Activated CD8-positive, alpha-beta T cell treated with anti-CD3 and anti-CD28 coated beads, Interleukin-2, amount 10 ng/mL, durations not matched to agents 7 days and 5 days (primary cell): ENCODE measurements around the gene KY. TPM values are rescaled to one million over a fixed set of nuclear protein-coding genes. Genes with fewer than 3 reads are reported as not detected.

ENCODE experiments used
- ATAC-seq: fragments of 150-1000 bp; cut with Tn5 transposase; one replicate; pipeline ENCODE4 v1.10.0; 2021; ENCODE audit warnings: moderate library complexity
- CTCF ChIA-PET: fragments of 350-600 bp; sonication (Branson Sonifier 250); formaldehyde crosslinking; loops from one replicate; lab custom pipeline; 2021; ENCODE audit warnings: antibody characterized with exemption; lab: Charles Lee
- POLR2A ChIA-PET: fragments of 350-600 bp; sonication (Branson Sonifier 250); formaldehyde crosslinking; loops from one replicate; lab custom pipeline; 2021; ENCODE audit warnings: antibody characterized with exemption; lab: Charles Lee
- DNase-seq: peaks from one replicate; pipeline ENCODE4 v3.0.0-alpha.2; 2020
- H3K27ac Mint-ChIP-seq: one replicate; pipeline ENCODE4 v1.8.0; 2021; ENCODE audit warnings: mild to moderate bottlenecking, mixed read lengths
- H3K27me3 Mint-ChIP-seq: one replicate; pipeline ENCODE4 v1.8.0; 2021; ENCODE audit warnings: low read depth, mixed read lengths
- H3K36me3 Mint-ChIP-seq: one replicate; pipeline ENCODE4 v1.8.0; 2021; ENCODE audit warnings: low read depth, mixed read lengths
- H3K4me1 Mint-ChIP-seq: one replicate; pipeline ENCODE4 v1.8.0; 2021; ENCODE audit warnings: low read depth, mixed read lengths
- H3K4me3 Mint-ChIP-seq: one replicate; pipeline ENCODE4 v1.8.0; 2021; ENCODE audit warnings: mild to moderate bottlenecking, mixed read lengths
- H3K9me3 Mint-ChIP-seq: one replicate; pipeline ENCODE4 v1.8.0; 2022; ENCODE audit warnings: mixed read lengths; ENCODE audit not compliant: insufficient read depth
- total RNA-seq, 2 experiments: library from RNA; stranded (reverse); gene quantifications; one replicate each; pipeline ENCODE4 v1.2.3, GENCODE V29; 2021

Gene KY, protein sequence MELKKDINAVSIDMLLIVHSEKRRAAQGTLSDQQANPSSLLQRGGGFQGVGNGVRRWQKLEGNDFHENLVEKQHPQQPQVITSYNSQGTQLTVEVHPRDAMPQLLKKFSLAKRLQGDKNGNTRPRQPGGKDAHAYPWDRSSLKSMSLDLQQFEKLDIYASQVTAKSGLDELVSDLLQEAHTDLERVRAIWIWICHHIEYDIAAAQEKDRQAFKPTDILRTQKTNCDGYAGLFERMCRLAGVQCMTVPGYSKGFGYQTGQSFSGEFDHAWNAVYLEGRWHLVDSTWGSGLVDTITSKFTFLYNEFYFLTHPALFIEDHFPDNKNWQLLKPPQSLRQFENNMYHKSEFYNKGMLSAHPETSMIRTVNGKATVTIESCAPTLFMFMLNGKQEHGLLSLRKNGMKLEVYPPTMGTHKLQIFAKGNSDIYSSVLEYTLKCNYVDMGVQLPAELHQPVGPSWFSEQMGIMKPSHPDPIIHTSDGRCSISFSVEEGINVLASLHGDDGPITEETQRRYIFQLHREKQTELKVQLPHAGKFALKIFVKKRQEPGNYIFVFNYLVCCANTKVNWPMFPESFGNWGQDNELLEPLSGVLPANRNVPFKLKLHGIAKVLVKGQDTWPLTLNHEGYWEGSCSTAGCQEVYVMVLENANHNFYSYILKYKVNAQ
- not detected for total RNA-seq

GRCh38 chr3:134650431-134651346, at the start of gene KY:
Gene KY (minus strand): TSS chr3:134651022. CDS start chr3:134650960, 62 bp downstream.
- ChIA-PET POLR2A (no interaction called here), CTCF (no interaction called here)
- ATAC-seq (peak; percentile 63), DNase-seq (no peak)
- H3K27ac Mint-ChIP-seq, result no peak within 1 kb of the TSS
- no peaks in the 10 kb centered on the region for H3K4me1 Mint-ChIP-seq
- H3K9me3 Mint-ChIP-seq, result no peaks in the 10 kb centered on the region
- H3K27me3 Mint-ChIP-seq, result peaks cover 25% of the 10 kb centered on the region
- H3K4me3 Mint-ChIP-seq, result no peak within 1 kb of the TSS
- H3K36me3 Mint-ChIP-seq, result no peaks in the 10 kb centered on the region

- H3K27me3 Mint-ChIP-seq, result no peaks in the 10 kb centered on the region
- CTCF ChIA-PET, result no interaction called here
- ATAC-seq (no peak), DNase-seq (no peak)
- H3K4me1 Mint-ChIP-seq, result no peaks in the 10 kb centered on the region
- no peak overlapping the region for H3K4me3 Mint-ChIP-seq
- H3K27ac Mint-ChIP-seq, result no peak overlapping the region
- no peaks in the 10 kb centered on the region for H3K9me3 Mint-ChIP-seq
- POLR2A ChIA-PET, result no interaction called here
- no peaks in the 10 kb centered on the region for H3K36me3 Mint-ChIP-seq
Measured at GRCh38 chr3:134699721-134700120, 48.9 kb upstream of the KY start.

DNA sequence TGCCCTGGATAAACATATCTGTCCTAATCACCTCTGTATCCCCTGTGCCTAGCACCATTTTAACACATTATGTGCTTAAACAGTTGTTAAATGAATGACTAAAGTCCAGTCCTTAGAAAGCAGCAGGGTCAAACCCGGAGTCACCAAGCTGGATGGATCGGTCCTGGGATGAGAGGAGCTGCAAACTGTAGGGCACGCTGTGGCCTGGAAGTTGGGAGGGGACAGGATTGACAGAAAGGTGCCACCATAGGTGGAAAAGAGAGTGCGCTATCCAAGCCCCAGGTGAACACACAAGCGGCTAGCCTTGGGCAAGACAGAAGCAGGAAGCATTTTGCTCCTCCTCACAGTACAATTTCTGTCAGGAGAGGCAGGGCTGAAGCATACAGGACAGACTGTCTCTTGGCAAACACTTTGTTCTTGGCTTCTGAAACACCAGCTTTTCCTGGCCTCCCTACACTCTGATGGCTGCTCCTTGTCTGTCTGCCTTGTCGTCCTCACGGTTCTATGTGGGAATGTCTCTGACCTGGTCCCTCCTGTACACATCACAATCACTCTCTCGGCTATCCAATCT, 48.4 kb upstream of the KY start:
- POLR2A ChIA-PET, result no interaction called here

GRCh38 chr3:134697830-134698689, 47.2 kb upstream of the KY start:
- ATAC-seq (no peak), DNase-seq (no peak)
- Mint-ChIP-seq H3K4me3 (no peak overlapping the region), H3K36me3 (no peaks in the 10 kb centered on the region), H3K27me3 (no peaks in the 10 kb centered on the region), H3K4me1 (no peaks in the 10 kb centered on the region), H3K27ac (no peak overlapping the region), H3K9me3 (no peaks in the 10 kb centered on the region)
- POLR2A ChIA-PET, result no interaction called here
- CTCF ChIA-PET, result no interaction called here

More for the DNA sequence above, 48.4 kb upstream of the KY start:
- ATAC-seq (no peak), DNase-seq (no peak)
- no peak overlapping the region for H3K27ac Mint-ChIP-seq
- H3K4me1 Mint-ChIP-seq, result no peaks in the 10 kb centered on the region
- CTCF ChIA-PET, result no interaction called here
- H3K27me3 Mint-ChIP-seq, result no peaks in the 10 kb centered on the region
- H3K36me3 Mint-ChIP-seq, result no peaks in the 10 kb centered on the region
- H3K4me3 Mint-ChIP-seq, result no peak overlapping the region
- H3K9me3 Mint-ChIP-seq, result no peaks in the 10 kb centered on the region

- Mint-ChIP-seq H3K9me3 (no peaks in the 10 kb centered on the region), H3K4me3 (no peak overlapping the region), H3K27ac (no peak overlapping the region), H3K27me3 (no peaks in the 10 kb centered on the region), H3K36me3 (no peaks in the 10 kb centered on the region), H3K4me1 (no peaks in the 10 kb centered on the region)
- ATAC-seq, result no peak
- ChIA-PET POLR2A (no interaction called here), CTCF (no interaction called here)
- no peak for DNase-seq
Measured at GRCh38 chr3:134696155-134696554, 45.3 kb upstream of the KY start.

DNA sequence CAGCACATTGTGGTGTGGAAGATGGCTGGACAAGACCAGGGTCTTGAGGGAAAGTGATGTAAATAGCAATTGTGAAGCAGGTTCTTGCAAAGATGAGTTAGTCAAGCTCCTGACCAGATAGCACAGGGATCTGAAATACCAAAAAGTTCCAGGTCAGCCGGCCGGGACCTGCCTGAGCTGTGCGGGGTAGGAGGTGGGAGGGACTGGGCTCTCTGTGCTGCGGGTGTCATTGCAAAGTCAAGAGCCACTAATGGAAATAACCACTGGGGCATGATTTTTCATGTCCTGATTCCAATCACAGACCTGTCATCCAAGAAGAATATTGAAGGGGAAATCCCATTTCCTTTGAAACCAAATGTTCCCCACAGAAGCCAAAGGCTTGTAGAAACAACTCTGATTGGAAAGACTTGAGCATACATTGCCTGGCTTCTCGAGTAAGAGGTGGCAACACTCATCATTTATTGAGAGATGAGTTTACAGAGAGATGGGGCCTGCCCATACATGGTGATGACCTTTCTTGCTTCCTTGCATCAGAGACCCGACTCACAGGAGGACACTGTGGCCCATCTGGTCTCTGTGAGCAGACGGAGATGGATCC, 44.2 kb upstream of the KY start:
- Mint-ChIP-seq H3K36me3 (no peaks in the 10 kb centered on the region), H3K4me1 (no peaks in the 10 kb centered on the region), H3K27me3 (peaks cover 3% of the 10 kb centered on the region), H3K9me3 (no peaks in the 10 kb centered on the region), H3K27ac (no peak overlapping the region), H3K4me3 (no peak overlapping the region)
- ChIA-PET CTCF (no interaction called here), POLR2A (no interaction called here)
- no peak for DNase-seq
- ATAC-seq, result no peak

GRCh38 chr3:134694466-134694865, 43.6 kb upstream of the KY start:
- Mint-ChIP-seq H3K9me3 (no peaks in the 10 kb centered on the region), H3K36me3 (no peaks in the 10 kb centered on the region), H3K4me1 (no peaks in the 10 kb centered on the region), H3K4me3 (no peak overlapping the region), H3K27ac (no peak overlapping the region), H3K27me3 (peaks cover 3% of the 10 kb centered on the region)
- ATAC-seq, result no peak
- CTCF ChIA-PET, result no interaction called here
- POLR2A ChIA-PET, result no interaction called here
- no peak for DNase-seq

GRCh38 chr3:134693804-134694203, 43.0 kb upstream of the KY start:
- H3K4me1 Mint-ChIP-seq, result no peaks in the 10 kb centered on the region
- POLR2A ChIA-PET, result no interaction called here
- H3K4me3 Mint-ChIP-seq, result no peak overlapping the region
- H3K27ac Mint-ChIP-seq, result no peak overlapping the region
- DNase-seq (no peak), ATAC-seq (no peak)
- no peaks in the 10 kb centered on the region for H3K36me3 Mint-ChIP-seq
- H3K9me3 Mint-ChIP-seq, result no peaks in the 10 kb centered on the region
- peaks cover 3% of the 10 kb centered on the region for H3K27me3 Mint-ChIP-seq
- CTCF ChIA-PET, result no interaction called here

DNA sequence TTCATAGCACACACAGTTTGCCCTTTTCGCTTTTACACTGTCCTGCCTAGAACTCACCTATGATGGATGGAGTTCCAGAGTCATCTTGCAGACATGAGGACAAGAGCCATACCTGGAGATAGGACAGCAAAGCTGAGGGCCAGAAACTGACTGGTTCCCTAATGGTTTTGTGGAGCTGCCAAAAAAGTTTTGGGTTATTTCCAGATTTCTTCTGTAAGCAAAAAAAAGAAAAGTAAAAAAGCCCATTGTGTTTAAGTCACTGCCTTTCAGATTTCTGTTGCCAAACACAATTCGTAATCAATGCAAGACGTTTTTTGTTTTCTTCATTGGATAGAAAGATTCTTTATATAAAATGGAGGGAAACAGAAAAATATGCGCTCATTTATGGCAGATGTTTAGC, 42.4 kb upstream of the KY start:
- no peak overlapping the region for H3K27ac Mint-ChIP-seq
- no peaks in the 10 kb centered on the region for H3K4me1 Mint-ChIP-seq
- ATAC-seq (no peak), DNase-seq (no peak)
- CTCF ChIA-PET, result no interaction called here
- H3K27me3 Mint-ChIP-seq, result peaks cover 3% of the 10 kb centered on the region
- H3K4me3 Mint-ChIP-seq, result no peak overlapping the region
- H3K36me3 Mint-ChIP-seq, result no peaks in the 10 kb centered on the region
- H3K9me3 Mint-ChIP-seq, result no peaks in the 10 kb centered on the region
- POLR2A ChIA-PET, result no interaction called here

GRCh38 chr3:134690226-134690625, 39.4 kb upstream of the KY start:
- Mint-ChIP-seq H3K4me1 (no peaks in the 10 kb centered on the region), H3K36me3 (no peaks in the 10 kb centered on the region), H3K9me3 (no peaks in the 10 kb centered on the region), H3K4me3 (no peak overlapping the region), H3K27ac (no peak overlapping the region), H3K27me3 (peaks cover 3% of the 10 kb centered on the region)
- ChIA-PET POLR2A (no interaction called here), CTCF (no interaction called here)
- no peak for ATAC-seq
- DNase-seq, result no peak

DNA sequence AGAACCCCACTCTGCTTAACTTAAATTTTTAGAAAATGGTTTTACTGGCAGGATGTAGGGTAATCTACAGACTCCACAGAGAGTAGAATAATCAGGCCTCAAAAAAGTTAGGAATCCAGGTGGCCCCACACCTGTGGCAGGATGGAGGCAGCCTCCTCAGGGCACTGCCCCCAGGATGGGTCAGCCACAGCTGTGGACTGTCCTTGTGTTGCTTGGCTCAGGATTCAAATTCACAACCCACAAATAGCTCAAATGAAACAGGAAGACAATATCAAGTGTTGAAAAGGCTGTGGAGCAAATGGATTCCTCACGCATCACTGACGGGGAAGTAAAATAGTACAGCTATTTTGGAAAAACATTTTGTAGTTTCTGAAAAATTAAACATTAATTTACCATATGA, 36.8 kb upstream of the KY start:
- H3K27me3 Mint-ChIP-seq, result peaks cover 3% of the 10 kb centered on the region
- H3K36me3 Mint-ChIP-seq, result no peaks in the 10 kb centered on the region

More for the DNA sequence above, 36.8 kb upstream of the KY start:
- Mint-ChIP-seq H3K27ac (no peak overlapping the region), H3K4me3 (no peak overlapping the region), H3K4me1 (no peaks in the 10 kb centered on the region), H3K9me3 (no peaks in the 10 kb centered on the region)
- DNase-seq, result no peak
- no peak for ATAC-seq
- ChIA-PET CTCF (no interaction called here), POLR2A (no interaction called here)
